ENCODE measurements around the gene CHGA.
A peak's percentile ranks its signal among the peaks of the same experiment; 100 is the strongest.

Gene CHGA

GRCh38 chr14:92922883-92923743 lies at the start of gene CHGA:
Gene CHGA (plus strand): TSS chr14:92923150. CDS start chr14:92923360, 210 bp downstream.
- peak; percentile 84 for DNase-seq

GRCh38 chr14:92874962-92875661 lies 47.8 kb upstream of the CHGA start:
- no peak for DNase-seq

- no peak for DNase-seq
Measured at GRCh38 chr14:92877757-92878431, 45.1 kb upstream of the CHGA start.

DNA sequence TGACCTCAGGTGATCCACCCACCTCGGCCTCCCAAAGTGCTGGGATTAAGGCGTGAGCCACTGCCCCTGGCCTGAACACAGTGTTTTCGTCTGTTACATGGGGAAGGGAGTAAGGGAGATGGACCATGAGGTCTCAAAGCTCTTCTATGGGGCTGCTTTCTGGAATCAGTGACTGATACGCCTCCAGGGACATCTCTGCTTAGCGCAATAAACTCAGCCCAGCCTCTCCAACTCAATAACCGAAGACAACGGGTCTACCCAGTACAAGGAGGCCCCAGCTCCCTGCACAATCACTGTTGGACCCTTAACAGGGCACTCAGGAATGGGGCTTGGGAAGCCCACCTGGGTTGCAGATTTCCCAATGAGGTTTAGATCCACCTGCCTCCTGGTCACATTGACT lies 42.6 kb upstream of the CHGA start:
- DNase-seq: no peak

DNA sequence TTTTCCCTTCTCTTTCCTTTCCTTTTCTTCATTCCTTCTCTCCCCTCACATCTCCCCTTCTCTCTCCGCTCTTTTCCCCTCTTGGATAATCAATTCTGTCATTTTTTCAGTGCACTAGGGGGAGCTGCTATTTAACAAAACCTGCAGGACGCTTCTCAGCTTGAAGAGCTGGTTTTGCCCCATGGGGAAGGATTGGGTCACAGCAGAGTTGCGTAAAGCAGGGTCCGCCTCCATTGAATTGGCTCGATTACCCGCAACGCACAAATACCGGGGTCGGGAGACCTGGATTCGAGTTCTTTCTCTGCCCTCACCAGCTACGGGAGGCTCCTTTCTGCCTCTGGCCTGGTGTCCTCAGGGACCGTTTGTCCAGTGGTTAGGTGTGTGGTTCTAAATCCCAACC lies 42.1 kb upstream of the CHGA start:
- peak; percentile 60 for DNase-seq

- no peak for DNase-seq
Measured at GRCh38 chr14:92883066-92883465, 39.9 kb upstream of the CHGA start.

GRCh38 chr14:92884410-92884809 lies 38.5 kb upstream of the CHGA start:
- no peak for DNase-seq

DNA sequence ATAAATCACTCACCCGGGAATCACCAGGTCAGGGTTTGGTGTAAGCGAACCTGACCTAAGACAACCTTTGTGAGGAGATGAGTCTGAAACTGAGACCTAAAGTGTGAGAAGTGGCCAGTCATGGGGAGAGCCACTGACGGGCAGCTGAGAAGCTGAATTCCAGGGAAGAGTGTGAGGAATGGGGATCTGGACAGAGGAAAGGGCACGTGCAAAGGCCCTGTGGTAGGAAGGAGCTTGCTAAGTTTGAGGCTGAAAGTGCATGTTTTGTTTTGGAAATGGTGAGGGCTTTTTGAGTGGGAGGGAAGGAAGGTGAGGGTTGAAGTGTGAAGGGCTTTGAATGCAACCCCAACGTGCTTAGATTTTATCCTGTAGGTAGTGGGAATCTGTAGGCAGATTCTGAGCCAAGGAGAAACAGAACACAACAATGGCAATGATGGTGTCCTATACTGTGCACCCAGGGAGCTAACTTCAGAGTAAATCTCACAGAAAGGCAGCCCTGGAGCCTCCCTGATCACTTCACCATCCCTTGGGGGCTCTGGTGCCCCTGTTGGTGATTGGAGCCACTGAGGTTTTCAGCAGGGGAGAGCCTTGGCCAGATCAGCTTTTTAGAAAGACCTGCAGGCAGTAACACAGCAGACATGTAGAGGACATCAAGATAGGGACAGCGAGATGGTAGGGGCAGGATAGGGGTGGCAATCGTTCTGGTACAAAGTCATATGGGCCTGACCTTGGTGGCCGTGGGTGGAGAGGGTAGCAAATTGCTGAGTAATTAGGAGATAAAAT lies 37.5 kb upstream of the CHGA start:
- DNase-seq: no peak

DNA sequence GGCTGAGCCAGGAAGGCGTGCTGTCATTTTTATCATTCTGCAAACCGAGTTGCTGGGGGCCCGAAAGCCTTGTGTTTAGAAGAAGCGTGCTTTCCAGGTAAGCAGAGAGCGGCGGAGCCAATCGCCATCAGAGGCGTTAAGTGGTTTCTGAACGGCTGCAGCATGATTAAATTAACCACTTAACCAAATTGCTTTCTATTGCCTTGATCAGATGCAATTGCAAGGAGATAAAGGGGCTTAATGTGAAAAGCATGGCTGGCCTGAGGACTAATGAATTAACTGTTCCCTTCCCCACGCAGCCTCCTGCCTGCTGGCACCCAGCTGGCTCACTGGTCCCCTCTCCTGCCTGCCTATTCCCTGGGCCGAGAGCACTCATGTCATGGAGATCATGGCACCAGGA lies 36.6 kb upstream of the CHGA start:
- peak; percentile 51 for DNase-seq

DNA sequence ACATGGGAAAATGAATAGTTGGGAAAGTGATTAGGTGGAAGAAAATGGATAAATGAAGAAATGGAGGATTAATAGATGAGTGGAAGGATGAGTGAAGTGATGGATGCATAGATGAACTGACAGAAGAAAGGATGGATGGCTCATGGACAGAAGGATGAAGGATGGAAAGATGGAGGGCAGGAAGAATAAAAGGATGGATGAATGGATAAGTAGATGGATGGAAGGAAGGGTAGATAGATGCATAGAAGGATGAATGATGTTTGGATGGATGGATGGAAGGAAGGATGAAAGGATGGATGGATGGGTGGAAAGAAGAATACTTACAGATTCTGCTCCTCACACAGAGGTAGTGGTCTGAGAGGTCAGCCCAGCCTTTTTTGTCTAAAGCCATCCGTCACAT lies 35.8 kb upstream of the CHGA start:
- no peak for DNase-seq

DNA sequence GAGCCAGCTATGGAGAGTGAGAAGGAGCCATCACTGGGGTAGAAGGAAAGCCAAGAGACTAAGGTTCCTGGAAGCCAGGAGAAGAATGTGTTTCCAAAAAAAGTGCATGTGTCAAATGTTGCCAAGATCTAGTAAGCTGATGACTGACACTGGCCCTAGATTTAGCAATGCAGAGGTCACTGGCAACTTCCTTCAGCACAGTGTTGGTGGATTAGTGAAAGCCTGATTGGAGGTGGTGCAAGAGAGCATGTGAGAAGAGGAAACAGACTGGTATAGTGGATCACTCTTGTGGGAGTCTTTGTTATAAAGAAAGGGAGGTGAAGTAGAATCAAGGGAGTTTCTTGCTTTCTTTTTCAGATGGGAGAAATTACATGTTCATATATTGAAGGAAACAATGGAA lies 34.1 kb upstream of the CHGA start:
- DNase-seq: no peak

DNA sequence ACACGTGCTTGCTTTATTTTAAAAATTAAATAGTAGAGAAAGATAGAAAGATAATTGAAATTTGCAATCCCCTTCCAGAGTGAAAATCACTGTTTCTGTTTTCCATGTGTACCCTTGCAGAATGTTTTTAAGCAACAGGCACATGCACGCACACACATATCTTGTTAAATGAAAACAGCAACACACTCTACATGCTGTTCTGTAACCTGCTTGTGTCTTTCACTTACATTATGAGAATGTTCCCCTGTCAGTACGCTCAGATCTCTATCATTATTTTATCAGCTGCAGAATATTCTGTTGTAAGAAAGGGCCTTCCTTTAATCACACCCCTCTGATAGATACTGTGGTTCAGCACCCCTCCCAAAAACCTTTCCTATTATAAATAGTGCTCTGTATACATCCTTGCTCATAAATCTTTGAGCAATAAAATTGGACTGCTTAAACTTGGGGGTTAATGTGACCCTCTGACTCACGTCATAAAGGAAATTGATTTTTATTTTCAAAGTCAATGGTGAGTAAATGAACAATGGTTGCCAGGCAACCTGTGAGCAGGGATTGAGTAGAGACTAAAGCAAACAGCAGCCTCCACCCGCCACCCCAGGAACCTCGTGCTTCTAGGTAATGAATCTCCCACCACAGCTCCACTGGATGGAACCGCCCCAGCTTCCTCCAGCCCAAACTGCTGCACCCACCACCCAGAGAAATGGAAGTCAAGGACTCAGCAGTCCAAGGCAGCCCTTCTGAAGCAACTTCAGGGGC lies 31.9 kb upstream of the CHGA start:
- peak; percentile 93 for DNase-seq

- DNase-seq: no peak
Measured at GRCh38 chr14:92892589-92892988, 30.4 kb upstream of the CHGA start.

DNA sequence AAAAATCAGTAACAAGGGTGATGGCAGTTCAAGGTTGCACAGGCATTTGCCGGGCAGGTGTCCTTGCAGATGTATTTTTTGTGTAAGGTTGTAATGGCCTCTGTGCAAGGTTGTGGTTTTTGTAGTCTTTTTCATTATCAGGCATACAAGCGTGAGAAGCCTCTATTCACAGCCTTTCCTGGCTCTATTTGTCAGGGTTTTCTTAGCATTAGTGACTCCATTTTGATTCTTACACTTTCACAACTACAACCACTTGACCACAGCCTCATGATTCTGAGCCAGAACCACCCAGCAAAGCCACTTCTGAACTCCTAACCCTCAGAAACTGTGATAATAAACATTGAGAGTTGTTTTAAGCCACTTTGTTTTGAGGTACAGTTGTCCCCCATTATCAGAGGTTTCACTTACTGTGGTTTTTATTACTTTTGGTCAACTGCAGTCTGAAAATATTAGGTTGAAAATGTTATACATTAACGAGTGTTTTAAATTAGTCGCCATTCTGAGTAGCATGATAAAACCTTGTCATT lies 27.5 kb upstream of the CHGA start:
- no peak for DNase-seq

GRCh38 chr14:92897922-92898565 lies 24.9 kb upstream of the CHGA start:
- no peak for DNase-seq

DNA sequence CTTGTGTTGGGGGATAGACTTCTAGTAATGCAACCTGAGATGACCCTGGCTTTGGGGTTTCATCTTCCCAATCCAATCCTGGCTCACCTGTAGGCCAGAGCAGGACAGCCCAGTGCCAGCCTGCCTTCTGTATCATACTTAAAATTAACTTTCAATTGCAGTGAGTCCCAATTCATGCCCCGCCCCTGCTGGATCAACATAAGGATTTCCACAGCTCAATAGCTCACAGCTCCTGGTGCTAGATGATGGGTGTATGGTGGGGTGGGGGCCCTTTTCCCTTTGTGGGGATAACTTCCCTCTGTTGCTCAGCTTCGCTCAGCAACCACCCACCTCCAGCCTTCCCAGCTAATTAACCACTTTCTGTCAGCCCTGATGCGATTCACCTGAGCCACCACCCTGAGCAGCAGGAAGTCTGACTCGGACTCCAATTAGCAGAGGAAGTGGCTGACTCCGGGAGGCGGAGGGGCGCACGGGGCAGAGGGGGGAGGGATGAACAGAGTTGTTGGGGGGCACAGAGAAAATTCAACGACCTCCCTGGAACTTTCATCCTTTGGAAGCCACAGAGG lies 24.3 kb upstream of the CHGA start:
- no peak for DNase-seq

- no peak for DNase-seq
Measured at GRCh38 chr14:92900660-92901059, 22.3 kb upstream of the CHGA start.

GRCh38 chr14:92902191-92902590 lies 20.8 kb upstream of the CHGA start:
- DNase-seq: no peak

DNA sequence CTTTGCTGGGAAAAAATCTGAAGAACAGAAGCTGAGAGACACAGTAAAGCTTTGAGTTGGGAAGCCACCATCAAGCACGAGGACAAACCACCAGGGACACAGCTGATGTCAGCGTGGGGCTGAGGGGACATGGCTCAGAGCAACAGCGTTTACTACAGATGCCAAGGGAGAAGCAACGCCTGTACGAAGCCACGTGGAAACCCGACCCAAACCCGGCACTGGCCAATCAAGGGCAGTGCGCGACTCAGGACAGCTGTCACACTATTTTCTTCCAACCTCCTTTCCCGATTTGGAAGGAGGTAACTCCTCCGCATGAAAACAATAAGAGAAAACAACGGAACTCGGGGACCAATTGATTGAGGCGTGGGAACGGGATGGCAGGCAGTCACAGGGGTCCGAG lies 20.2 kb upstream of the CHGA start:
- no peak for DNase-seq

DNA sequence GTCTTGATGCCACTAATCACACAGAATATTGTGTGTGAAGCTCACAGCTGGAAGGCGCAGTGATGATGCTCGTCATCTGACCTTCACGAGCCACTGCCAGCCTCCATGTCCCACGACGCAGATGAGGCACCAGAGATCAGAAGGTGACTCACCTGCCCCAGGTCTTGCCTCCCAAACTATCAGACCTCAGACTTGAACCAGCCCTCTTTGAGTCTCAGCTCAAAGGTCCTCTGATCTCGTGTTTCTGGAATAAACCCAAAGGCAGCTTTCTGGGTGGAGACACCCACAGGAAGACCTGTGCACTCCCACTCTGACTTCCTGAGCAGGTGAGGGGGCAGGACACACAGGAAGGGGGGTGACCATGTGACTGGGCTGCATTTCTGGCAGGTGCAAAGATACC lies 19.6 kb upstream of the CHGA start:
- DNase-seq: no peak

DNA sequence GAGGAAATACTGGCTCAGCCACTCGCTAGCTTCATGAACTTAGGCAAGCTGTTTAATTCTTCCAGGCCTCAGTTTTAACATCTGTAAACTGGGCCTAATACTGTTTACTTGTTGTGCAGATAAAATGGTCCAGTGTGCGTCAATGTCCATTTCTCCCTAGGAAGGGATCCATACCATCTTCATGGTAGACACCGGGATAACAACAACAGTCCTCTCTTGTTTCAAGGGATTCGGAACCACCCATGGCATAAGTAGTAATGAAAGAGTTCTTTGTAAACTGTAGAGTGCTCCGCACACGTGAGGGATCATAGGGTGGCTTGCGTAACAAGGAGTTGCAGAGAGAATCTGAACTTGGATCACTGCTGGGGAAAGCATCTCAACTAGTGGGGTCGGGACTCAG lies 17.3 kb upstream of the CHGA start:
- DNase-seq: no peak
